T-helper 17 cell (primary cell): ENCODE measurements around the gene SNX27. TPM values are rescaled to one million over a fixed set of nuclear protein-coding genes. Genes with fewer than 3 reads are reported as not detected.
"Not testable (repeated sequence)": the region's sequence is repeated elsewhere in the genome, so short reads cannot be mapped to it uniquely, and the experiment has no call there.

Experiments used
- ATAC-seq: fragments of 150-1000 bp; cut with Tn5 transposase; 2 replicates; pipeline ENCODE4 v1.10.0; 2021; ENCODE audit warnings: mild to moderate bottlenecking, moderate library complexity
- DNase-seq, 3 donors: peaks; one replicate each; pipeline versions ENCODE4 v3.0.0 to v3.0.0-alpha.2; 2020 to 2021
- H3K9me3 ChIP-seq: one replicate; pipeline ENCODE4 v1.7.0; 2013; ENCODE audit warnings: low read length, mild to moderate bottlenecking; ENCODE audit not compliant: control insufficient read depth, poor library complexity, severe bottlenecking
- H3K27ac Mint-ChIP-seq: one replicate; pipeline ENCODE4 v1.8.0; 2022; ENCODE audit warnings: mild to moderate bottlenecking, moderate library complexity, mixed read lengths
- H3K27me3 Mint-ChIP-seq: one replicate; pipeline ENCODE4 v1.8.0; 2022; ENCODE audit warnings: mixed read lengths
- H3K36me3 Mint-ChIP-seq: one replicate; pipeline ENCODE4 v1.8.0; 2022; ENCODE audit warnings: low read depth, mixed read lengths
- H3K4me1 Mint-ChIP-seq: one replicate; pipeline ENCODE4 v1.8.0; 2022; ENCODE audit warnings: mild to moderate bottlenecking, mixed read lengths
- H3K4me3 Mint-ChIP-seq: one replicate; pipeline ENCODE4 v1.8.0; 2022; ENCODE audit warnings: mild to moderate bottlenecking, moderate library complexity, mixed read lengths
- total RNA-seq, 4 donors: library from RNA in 2 of 4; stranded (reverse) in 2 of 4; gene quantifications; one replicate each; pipeline ENCODE4 v1.2.3 and lab custom pipeline; 2022 to 2026

The SNX27 gene
- total RNA-seq, 2 donors from 2014 or later = 19.6 to 22.8 TPM

GRCh38 chr1:151680391-151680790, 68.5 kb downstream of the SNX27 start:
- no peaks in the 10 kb centered on the region for H3K9me3 ChIP-seq
- Mint-ChIP-seq H3K36me3 (peaks cover 5% of the 10 kb centered on the region), H3K4me3 (no peak overlapping the region), H3K27me3 (no peaks in the 10 kb centered on the region), H3K27ac (no peak overlapping the region), H3K4me1 (peaks cover 2% of the 10 kb centered on the region)
- DNase-seq (no peak), ATAC-seq (no peak)

GRCh38 chr1:151680826-151681225, 69.0 kb downstream of the SNX27 start:
- ATAC-seq (no peak), DNase-seq (no peak)
- H3K27ac Mint-ChIP-seq = no peak overlapping the region
- H3K9me3 ChIP-seq = no peaks in the 10 kb centered on the region
- peaks cover 3% of the 10 kb centered on the region for H3K4me1 Mint-ChIP-seq
- no peak overlapping the region for H3K4me3 Mint-ChIP-seq
- no peaks in the 10 kb centered on the region for H3K27me3 Mint-ChIP-seq
- peaks cover 5% of the 10 kb centered on the region for H3K36me3 Mint-ChIP-seq

- H3K36me3 Mint-ChIP-seq = peaks cover 8% of the 10 kb centered on the region
- H3K4me3 Mint-ChIP-seq = no peak overlapping the region
- no peaks in the 10 kb centered on the region for H3K27me3 Mint-ChIP-seq
Observed at GRCh38 chr1:151681923-151682322, 70.1 kb downstream of the SNX27 start.

GRCh38 chr1:151682901-151683300, 71.1 kb downstream of the SNX27 start:
- not testable (repeated sequence) for H3K4me1 Mint-ChIP-seq, DNase-seq, H3K9me3 ChIP-seq, H3K27ac Mint-ChIP-seq, H3K27me3 Mint-ChIP-seq, H3K4me3 Mint-ChIP-seq, ATAC-seq, H3K36me3 Mint-ChIP-seq

More at GRCh38 chr1:151681923-151682322, 70.1 kb downstream of the SNX27 start:
- DNase-seq = no peak
- no peak for ATAC-seq
- H3K4me1 Mint-ChIP-seq = peaks cover 4% of the 10 kb centered on the region
- no peaks in the 10 kb centered on the region for H3K9me3 ChIP-seq
- no peak overlapping the region for H3K27ac Mint-ChIP-seq

GRCh38 chr1:151684128-151684527, 72.3 kb downstream of the SNX27 start:
- no peaks in the 10 kb centered on the region for H3K9me3 ChIP-seq
- no peak for ATAC-seq
- Mint-ChIP-seq H3K36me3 (peaks cover 8% of the 10 kb centered on the region), H3K4me1 (peaks cover 4% of the 10 kb centered on the region), H3K27ac (no peak overlapping the region), H3K27me3 (no peaks in the 10 kb centered on the region), H3K4me3 (no peak overlapping the region)
- no peak for DNase-seq

GRCh38 chr1:151686561-151686960, 74.7 kb downstream of the SNX27 start:
- ATAC-seq = no peak
- Mint-ChIP-seq H3K27ac (no peak overlapping the region), H3K27me3 (no peaks in the 10 kb centered on the region), H3K4me3 (no peak overlapping the region), H3K4me1 (peaks cover 9% of the 10 kb centered on the region), H3K36me3 (peaks cover 5% of the 10 kb centered on the region)
- no peaks in the 10 kb centered on the region for H3K9me3 ChIP-seq
- DNase-seq = no peak

GRCh38 chr1:151689494-151689893, 77.6 kb downstream of the SNX27 start:
- peaks cover 6% of the 10 kb centered on the region for H3K36me3 Mint-ChIP-seq
- ATAC-seq = no peak
- H3K4me1 Mint-ChIP-seq = peaks cover 12% of the 10 kb centered on the region
- H3K27me3 Mint-ChIP-seq = no peaks in the 10 kb centered on the region
- no peak overlapping the region for H3K4me3 Mint-ChIP-seq
- DNase-seq = no peak
- no peak overlapping the region for H3K27ac Mint-ChIP-seq
- H3K9me3 ChIP-seq = no peaks in the 10 kb centered on the region

GRCh38 chr1:151692226-151692625, 80.4 kb downstream of the SNX27 start:
- no peak overlapping the region for H3K27ac Mint-ChIP-seq
- H3K27me3 Mint-ChIP-seq = no peaks in the 10 kb centered on the region
- ATAC-seq = peak; percentile 27
- peaks cover 15% of the 10 kb centered on the region for H3K4me1 Mint-ChIP-seq
- no peak overlapping the region for H3K4me3 Mint-ChIP-seq
- peaks cover 5% of the 10 kb centered on the region for H3K36me3 Mint-ChIP-seq
- no peaks in the 10 kb centered on the region for H3K9me3 ChIP-seq
- no peak for DNase-seq

- DNase-seq = no peak
- H3K36me3 Mint-ChIP-seq = peaks cover 5% of the 10 kb centered on the region
Observed at GRCh38 chr1:151693057-151693651, 81.3 kb downstream of the SNX27 start.

GRCh38 chr1:151701515-151701914, 89.7 kb downstream of the SNX27 start:
- Mint-ChIP-seq H3K4me3 (no peak overlapping the region), H3K4me1 (peaks cover 20% of the 10 kb centered on the region), H3K27me3 (no peaks in the 10 kb centered on the region), H3K36me3 (peaks cover 15% of the 10 kb centered on the region), H3K27ac (no peak overlapping the region)
- ATAC-seq = no peak
- H3K9me3 ChIP-seq = no peaks in the 10 kb centered on the region
- DNase-seq = no peak

More at GRCh38 chr1:151693057-151693651, 81.3 kb downstream of the SNX27 start:
- H3K9me3 ChIP-seq = no peaks in the 10 kb centered on the region
- no peak for ATAC-seq
- H3K4me3 Mint-ChIP-seq = no peak overlapping the region
- no peak overlapping the region for H3K27ac Mint-ChIP-seq
- H3K27me3 Mint-ChIP-seq = no peaks in the 10 kb centered on the region
- peaks cover 15% of the 10 kb centered on the region for H3K4me1 Mint-ChIP-seq

GRCh38 chr1:151702936-151703335, 91.1 kb downstream of the SNX27 start:
- no peak overlapping the region for H3K27ac Mint-ChIP-seq
- DNase-seq (no peak), ATAC-seq (no peak)
- peaks cover 21% of the 10 kb centered on the region for H3K4me1 Mint-ChIP-seq
- H3K9me3 ChIP-seq = no peaks in the 10 kb centered on the region
- H3K4me3 Mint-ChIP-seq = no peak overlapping the region
- peaks cover 15% of the 10 kb centered on the region for H3K36me3 Mint-ChIP-seq
- no peaks in the 10 kb centered on the region for H3K27me3 Mint-ChIP-seq

- no peaks in the 10 kb centered on the region for H3K27me3 Mint-ChIP-seq
- H3K9me3 ChIP-seq = no peaks in the 10 kb centered on the region
- ATAC-seq (no peak), DNase-seq (no peak)
- no peak overlapping the region for H3K4me3 Mint-ChIP-seq
- no peak overlapping the region for H3K27ac Mint-ChIP-seq
- H3K4me1 Mint-ChIP-seq = peaks cover 21% of the 10 kb centered on the region
- H3K36me3 Mint-ChIP-seq = peaks cover 15% of the 10 kb centered on the region
Observed at GRCh38 chr1:151703813-151704212, 92.0 kb downstream of the SNX27 start.

GRCh38 chr1:151704246-151704645, 92.4 kb downstream of the SNX27 start:
- no peak for ATAC-seq

GRCh38 chr1:151705146-151705545, 93.3 kb downstream of the SNX27 start:
- DNase-seq (no peak), ATAC-seq (no peak)
- Mint-ChIP-seq H3K27me3 (peaks cover 5% of the 10 kb centered on the region), H3K36me3 (peaks cover 10% of the 10 kb centered on the region), H3K4me1 (peaks cover 18% of the 10 kb centered on the region), H3K27ac (no peak overlapping the region), H3K4me3 (no peak overlapping the region)
- no peaks in the 10 kb centered on the region for H3K9me3 ChIP-seq

More at GRCh38 chr1:151704246-151704645, 92.4 kb downstream of the SNX27 start:
- Mint-ChIP-seq H3K27me3 (no peaks in the 10 kb centered on the region), H3K4me1 (peaks cover 21% of the 10 kb centered on the region), H3K4me3 (no peak overlapping the region), H3K36me3 (peaks cover 15% of the 10 kb centered on the region), H3K27ac (no peak overlapping the region)
- no peak for DNase-seq
- no peaks in the 10 kb centered on the region for H3K9me3 ChIP-seq
